ENCODE results near the gene MYO15B. TPM values are rescaled to one million over a fixed set of nuclear protein-coding genes. Genes with fewer than 3 reads are reported as not detected.

MYO15B gene
- total RNA-seq, 4 donors from 2014 or later = 64.9 to 209 (median 120) TPM

GRCh38 chr17:75638893-75639292 is 51.3 kb downstream of the MYO15B start:
- TF ChIP-seq CTCF (IDR thresholded peaks at IDR 0.05) (no peak), POLR2A (IDR thresholded peaks at IDR 0.05) (peak in 1 of 2 donors; percentile 50)
- no peaks in the 10 kb centered on the region for H3K27me3 ChIP-seq
- H3K4me1 ChIP-seq = peaks cover 70 to 97% of the 10 kb centered on the region in 2 donors
- 35 to 46% methylated on average over 2 to 3 of the region's 13 CpGs for WGBS, 2 donors
- intact Hi-C loops (cut with DNase I) = no loop called here
- peak; percentile 92 to 95 for DNase-seq
- peak overlapping the region; percentile 96 to 98 (median 97) for H3K27ac ChIP-seq
- no peaks in the 10 kb centered on the region for H3K36me3 ChIP-seq
- no peaks in the 10 kb centered on the region for H3K9me3 ChIP-seq
- peak overlapping the region in 1 of 3 donors; percentile 2 for H3K4me3 ChIP-seq (replicated peaks in 1 of 3)

- no peaks in the 10 kb centered on the region for H3K36me3 ChIP-seq
- H3K27me3 ChIP-seq = no peaks in the 10 kb centered on the region
- H3K4me1 ChIP-seq = peaks cover 67 to 97% of the 10 kb centered on the region in 2 donors
- DNase-seq = peak; percentile 85 to 92
- intact Hi-C loops (cut with DNase I) = no loop called here
- peak overlapping the region in 1 of 3 donors; percentile 2 for H3K4me3 ChIP-seq (replicated peaks in 1 of 3)
- 23 to 58% methylated on average over 3 of the region's 3 CpGs for WGBS, 2 donors
- TF ChIP-seq CTCF (IDR thresholded peaks at IDR 0.05) (no peak), POLR2A (IDR thresholded peaks at IDR 0.05) (no peak)
- peak overlapping the region; percentile 96 to 98 (median 97) for H3K27ac ChIP-seq
- no peaks in the 10 kb centered on the region for H3K9me3 ChIP-seq
Observed at GRCh38 chr17:75639327-75639726, 51.7 kb downstream of the MYO15B start.

- H3K4me1 ChIP-seq = peaks cover 66 to 96% of the 10 kb centered on the region in 2 donors
- 45 to 67% methylated on average over 9 to 10 of the region's 30 CpGs for WGBS, 2 donors
Observed at GRCh38 chr17:75639771-75640555, 52.4 kb downstream of the MYO15B start.

GRCh38 chr17:75640556-75641119 is 53.0 kb downstream of the MYO15B start:
- no peaks in the 10 kb centered on the region for H3K36me3 ChIP-seq
- 84 to 94% methylated on average over 5 to 11 of the region's 13 CpGs for whole genome bisulfite sequencing, 2 donors
- intact Hi-C loops (cut with DNase I) = no loop called here
- peaks cover 73 to 97% of the 10 kb centered on the region in 2 donors for H3K4me1 ChIP-seq
- peak overlapping the region; percentile 96 to 98 (median 97) for H3K27ac ChIP-seq
- TF ChIP-seq POLR2A (IDR thresholded peaks at IDR 0.05) (no peak), CTCF (IDR thresholded peaks at IDR 0.05) (no peak)
- no peak for DNase-seq
- no peaks in the 10 kb centered on the region for H3K27me3 ChIP-seq
- H3K9me3 ChIP-seq = no peaks in the 10 kb centered on the region
- peak overlapping the region in 1 of 3 donors; percentile 8 for H3K4me3 ChIP-seq (replicated peaks in 1 of 3)

More at GRCh38 chr17:75639771-75640555, 52.4 kb downstream of the MYO15B start:
- H3K36me3 ChIP-seq = no peaks in the 10 kb centered on the region
- peak in 5 of 6 experiments; percentile 21 to 70 (median 59) for TF ChIP-seq CTCF (IDR thresholded peaks at IDR 0.05)
- peak in 1 of 2 donors; percentile 79 for TF ChIP-seq POLR2A (IDR thresholded peaks at IDR 0.05)
- H3K27me3 ChIP-seq = no peaks in the 10 kb centered on the region
- intact Hi-C loops (cut with DNase I) = no loop called here
- H3K9me3 ChIP-seq = no peaks in the 10 kb centered on the region
- H3K4me3 ChIP-seq (replicated peaks in 1 of 3) = peak overlapping the region in 2 of 3 donors; percentile 8 to 15
- DNase-seq = peak; percentile 97
- peak overlapping the region; percentile 96 to 98 (median 97) for H3K27ac ChIP-seq

GRCh38 chr17:75641343-75641742 is 53.7 kb downstream of the MYO15B start:
- intact Hi-C loops (cut with DNase I) = no loop called here
- WGBS, 2 donors = 66 to 69% methylated on average over 9 of the region's 9 CpGs
- no peaks in the 10 kb centered on the region for H3K9me3 ChIP-seq
- H3K27ac ChIP-seq = peak overlapping the region; percentile 96 to 98 (median 97)
- no peaks in the 10 kb centered on the region for H3K27me3 ChIP-seq
- DNase-seq = peak; percentile 94 to 96
- H3K4me3 ChIP-seq (replicated peaks in 1 of 3) = no peak overlapping the region
- peaks cover 77 to 97% of the 10 kb centered on the region in 2 donors for H3K4me1 ChIP-seq
- no peaks in the 10 kb centered on the region for H3K36me3 ChIP-seq
- TF ChIP-seq CTCF (IDR thresholded peaks at IDR 0.05) (no peak), POLR2A (IDR thresholded peaks at IDR 0.05) (peak in 1 of 2 donors; percentile 70)
